Measurements from ENCODE around the gene EPB41L4A. TPM values are rescaled to one million over a fixed set of nuclear protein-coding genes. Genes with fewer than 3 reads are reported as not detected.

Gene EPB41L4A
- total and polyA plus RNA-seq, 8 donors: 4.4 to 77.6 (median 12.1) TPM

GRCh38 chr5:112374356-112374755 is 44.7 kb downstream of the EPB41L4A start:
- WGBS, 5 donors: 78 to 92% (median 91%) methylated on average over 5 of the region's 5 CpGs
- no peaks in the 10 kb centered on the region for H3K36me3 ChIP-seq
- no peaks in the 10 kb centered on the region for H3K9me3 ChIP-seq
- no peak for DNase-seq
- TF ChIP-seq EP300 (IDR thresholded peaks at IDR 0.05): no peak
- no peak for TF ChIP-seq POLR2A (IDR thresholded peaks at IDR 0.05)
- TF ChIP-seq POLR2AphosphoS5 (IDR thresholded peaks at IDR 0.05): no peak
- no peaks in the 10 kb centered on the region for H3K4me1 ChIP-seq
- intact Hi-C loops (cut with DNase I; ENCODE audit: low total_unique reads): no loop called here
- H3K4me3 ChIP-seq: no peak overlapping the region
- no peaks in the 10 kb centered on the region for H3K27me3 ChIP-seq
- H3K27ac ChIP-seq: no peak overlapping the region

GRCh38 chr5:112373885-112374284 is 45.2 kb downstream of the EPB41L4A start:
- H3K4me1 ChIP-seq: no peaks in the 10 kb centered on the region
- H3K36me3 ChIP-seq: no peaks in the 10 kb centered on the region
- H3K27me3 ChIP-seq: no peaks in the 10 kb centered on the region
- intact Hi-C loops (cut with DNase I; ENCODE audit: low total_unique reads): no loop called here
- H3K4me3 ChIP-seq: no peak overlapping the region
- TF ChIP-seq EP300 (IDR thresholded peaks at IDR 0.05): no peak
- H3K9me3 ChIP-seq: no peaks in the 10 kb centered on the region
- H3K27ac ChIP-seq: no peak overlapping the region
- DNase-seq: no peak
- WGBS, 5 donors: 69 to 90% (median 83%) methylated on average over 2 of the region's 2 CpGs

GRCh38 chr5:112372543-112372942 is 46.5 kb downstream of the EPB41L4A start:
- no peak overlapping the region for H3K4me3 ChIP-seq
- H3K9me3 ChIP-seq: no peaks in the 10 kb centered on the region
- intact Hi-C loops (cut with DNase I; ENCODE audit: low total_unique reads): no loop called here
- H3K36me3 ChIP-seq: no peaks in the 10 kb centered on the region
- TF ChIP-seq CTCF (IDR thresholded peaks at IDR 0.05) (no peak), EP300 (IDR thresholded peaks at IDR 0.05) (no peak), POLR2AphosphoS5 (IDR thresholded peaks at IDR 0.05) (no peak), POLR2A (IDR thresholded peaks at IDR 0.05) (no peak)
- H3K4me1 ChIP-seq: no peaks in the 10 kb centered on the region
- DNase-seq: no peak
- H3K27me3 ChIP-seq: no peaks in the 10 kb centered on the region
- no peak overlapping the region for H3K27ac ChIP-seq

- Histone ChIP-seq H3K4me1 (no peaks in the 10 kb centered on the region), H3K27ac (no peak overlapping the region), H3K9me3 (no peaks in the 10 kb centered on the region), H3K36me3 (no peaks in the 10 kb centered on the region), H3K4me3 (no peak overlapping the region), H3K27me3 (no peaks in the 10 kb centered on the region)
- WGBS, 5 donors: 18 to 48% (median 41%) methylated on average over 2 of the region's 2 CpGs
- no peak for TF ChIP-seq EP300 (IDR thresholded peaks at IDR 0.05)
- TF ChIP-seq POLR2AphosphoS5 (IDR thresholded peaks at IDR 0.05): no peak
- TF ChIP-seq POLR2A (IDR thresholded peaks at IDR 0.05): no peak
- TF ChIP-seq CTCF (IDR thresholded peaks at IDR 0.05): no peak
- intact Hi-C loops (cut with DNase I; ENCODE audit: low total_unique reads): no loop called here
- no peak for DNase-seq
Measured at GRCh38 chr5:112371067-112371466, 48.0 kb downstream of the EPB41L4A start.

- H3K27ac ChIP-seq: no peak overlapping the region
- H3K4me1 ChIP-seq: no peaks in the 10 kb centered on the region
- intact Hi-C loops (cut with DNase I; ENCODE audit: low total_unique reads): no loop called here
- no peak overlapping the region for H3K4me3 ChIP-seq
- no peak for DNase-seq
- 89 to 96% (median 94%) methylated on average over 4 of the region's 4 CpGs for WGBS, 5 donors
- no peaks in the 10 kb centered on the region for H3K9me3 ChIP-seq
- H3K36me3 ChIP-seq: no peaks in the 10 kb centered on the region
- TF ChIP-seq POLR2A (IDR thresholded peaks at IDR 0.05) (no peak), CTCF (IDR thresholded peaks at IDR 0.05) (no peak), POLR2AphosphoS5 (IDR thresholded peaks at IDR 0.05) (no peak), EP300 (IDR thresholded peaks at IDR 0.05) (no peak)
- no peaks in the 10 kb centered on the region for H3K27me3 ChIP-seq
Measured at GRCh38 chr5:112367400-112367799, 51.7 kb downstream of the EPB41L4A start.

All from stomach (tissue), 9 donors.